Peyer's patch (tissue), 4 donors: ENCODE results near the gene ALG3.

Source experiments
- POLR2A ChIP-seq, 2 donors: fragments of 450-650 bp; IDR thresholded peaks; one replicate each; pipeline ENCODE4 v1.5.1; 2017; ENCODE audit warnings: antibody characterized with exemption in 2 of 2, mild to moderate bottlenecking in 2 of 2, moderate library complexity in 2 of 2
- TF ChIP-seq, protein P1 (sequence below), 6 experiments: fragments of 450-650 bp in 4 of 6; fragments of 200-600 bp in 2 of 6; sonication (generic) in 1 of 6; IDR thresholded peaks; one replicate each; pipeline ENCODE4 v1.5.1; 2017 to 2019; ENCODE audit warnings: antibody characterized with exemption in 6 of 6, mild to moderate bottlenecking in 3 of 6, moderate library complexity in 1 of 6

DNA sequence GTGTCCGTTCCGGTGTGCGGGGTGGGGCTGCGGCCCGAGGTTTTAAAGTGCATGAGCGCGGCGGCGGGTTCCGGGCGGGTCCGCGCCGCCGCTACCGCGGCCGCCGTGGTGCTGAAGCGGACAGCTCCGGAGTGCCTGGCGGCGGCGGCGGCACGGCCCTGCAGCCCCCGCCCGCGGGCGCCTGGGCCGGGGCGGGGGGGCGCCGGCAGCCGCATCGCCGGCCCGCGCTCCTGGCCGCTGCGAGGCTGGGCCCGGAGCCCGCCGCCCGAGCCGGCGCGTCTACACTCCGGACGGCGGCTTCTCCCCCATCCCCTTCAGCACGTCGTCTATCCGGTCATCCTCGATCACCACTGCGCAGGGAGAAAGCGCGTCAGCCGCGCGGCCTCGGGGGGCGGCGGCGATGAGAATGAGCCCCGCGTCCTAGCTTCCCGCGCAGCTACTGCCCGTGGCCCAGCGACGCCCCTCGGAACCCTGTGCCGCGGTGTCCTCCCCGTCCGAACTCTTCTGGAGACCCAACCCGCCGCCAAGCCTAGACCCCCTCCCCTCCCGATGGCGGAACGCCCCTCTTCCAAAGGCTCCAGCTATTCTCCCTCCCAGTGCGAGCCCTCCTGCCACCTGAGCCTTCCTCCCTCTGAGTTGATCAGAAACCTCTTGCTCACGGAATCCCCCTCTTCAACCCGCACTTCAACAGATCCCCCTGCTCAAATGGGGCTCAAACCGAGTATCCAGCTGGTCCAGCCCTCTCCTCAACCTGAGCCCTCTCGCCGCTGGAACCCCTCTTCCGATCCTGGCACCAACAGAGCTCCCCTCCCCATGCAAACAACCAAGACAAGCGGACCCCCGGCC, 11.3 kb upstream of the ALG3 start:
- TF ChIP-seq, protein P1, sequence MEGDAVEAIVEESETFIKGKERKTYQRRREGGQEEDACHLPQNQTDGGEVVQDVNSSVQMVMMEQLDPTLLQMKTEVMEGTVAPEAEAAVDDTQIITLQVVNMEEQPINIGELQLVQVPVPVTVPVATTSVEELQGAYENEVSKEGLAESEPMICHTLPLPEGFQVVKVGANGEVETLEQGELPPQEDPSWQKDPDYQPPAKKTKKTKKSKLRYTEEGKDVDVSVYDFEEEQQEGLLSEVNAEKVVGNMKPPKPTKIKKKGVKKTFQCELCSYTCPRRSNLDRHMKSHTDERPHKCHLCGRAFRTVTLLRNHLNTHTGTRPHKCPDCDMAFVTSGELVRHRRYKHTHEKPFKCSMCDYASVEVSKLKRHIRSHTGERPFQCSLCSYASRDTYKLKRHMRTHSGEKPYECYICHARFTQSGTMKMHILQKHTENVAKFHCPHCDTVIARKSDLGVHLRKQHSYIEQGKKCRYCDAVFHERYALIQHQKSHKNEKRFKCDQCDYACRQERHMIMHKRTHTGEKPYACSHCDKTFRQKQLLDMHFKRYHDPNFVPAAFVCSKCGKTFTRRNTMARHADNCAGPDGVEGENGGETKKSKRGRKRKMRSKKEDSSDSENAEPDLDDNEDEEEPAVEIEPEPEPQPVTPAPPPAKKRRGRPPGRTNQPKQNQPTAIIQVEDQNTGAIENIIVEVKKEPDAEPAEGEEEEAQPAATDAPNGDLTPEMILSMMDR (IDR thresholded peaks at IDR 0.05) = no peak
- no peak for TF ChIP-seq POLR2A (IDR thresholded peaks at IDR 0.05)
